Neural progenitor cell (in vitro differentiated cells): ENCODE measurements around the gene HRCT1.

ENCODE experiments used
- EZH2 ChIP-seq: fragments of 200-600 bp; sonication (generic); IDR thresholded peaks from 2 replicates; pipeline ENCODE4 v1.6.1; 2017; ENCODE audit warnings: antibody characterized with exemption, mild to moderate bottlenecking, moderate library complexity
- TF ChIP-seq, protein P1 (sequence below): fragments of 200-600 bp; sonication (generic); IDR thresholded peaks from 2 replicates; pipeline ENCODE4 v1.5.1; 2017; ENCODE audit warnings: antibody characterized with exemption, mild to moderate bottlenecking

DNA sequence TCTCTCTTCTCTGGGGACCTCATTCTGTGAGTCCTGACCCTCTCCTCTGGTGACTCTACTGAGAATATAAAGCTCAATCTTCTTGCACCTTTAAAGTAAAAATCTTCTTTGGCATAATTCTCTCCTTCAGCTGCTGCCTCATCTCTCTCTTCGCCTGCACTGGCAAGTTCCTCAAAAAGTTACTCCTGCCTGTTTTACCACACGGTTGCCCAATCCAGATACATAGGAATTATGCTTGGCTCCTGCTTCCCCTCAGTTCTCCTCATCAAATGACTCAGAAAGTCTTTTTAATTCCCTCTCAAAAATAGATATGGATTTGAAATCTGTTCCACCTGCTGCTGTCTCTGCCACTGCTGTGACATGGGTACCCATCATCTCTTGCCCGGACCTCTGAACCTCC is 14.4 kb upstream of the HRCT1 start:
- TF ChIP-seq, protein P1, sequence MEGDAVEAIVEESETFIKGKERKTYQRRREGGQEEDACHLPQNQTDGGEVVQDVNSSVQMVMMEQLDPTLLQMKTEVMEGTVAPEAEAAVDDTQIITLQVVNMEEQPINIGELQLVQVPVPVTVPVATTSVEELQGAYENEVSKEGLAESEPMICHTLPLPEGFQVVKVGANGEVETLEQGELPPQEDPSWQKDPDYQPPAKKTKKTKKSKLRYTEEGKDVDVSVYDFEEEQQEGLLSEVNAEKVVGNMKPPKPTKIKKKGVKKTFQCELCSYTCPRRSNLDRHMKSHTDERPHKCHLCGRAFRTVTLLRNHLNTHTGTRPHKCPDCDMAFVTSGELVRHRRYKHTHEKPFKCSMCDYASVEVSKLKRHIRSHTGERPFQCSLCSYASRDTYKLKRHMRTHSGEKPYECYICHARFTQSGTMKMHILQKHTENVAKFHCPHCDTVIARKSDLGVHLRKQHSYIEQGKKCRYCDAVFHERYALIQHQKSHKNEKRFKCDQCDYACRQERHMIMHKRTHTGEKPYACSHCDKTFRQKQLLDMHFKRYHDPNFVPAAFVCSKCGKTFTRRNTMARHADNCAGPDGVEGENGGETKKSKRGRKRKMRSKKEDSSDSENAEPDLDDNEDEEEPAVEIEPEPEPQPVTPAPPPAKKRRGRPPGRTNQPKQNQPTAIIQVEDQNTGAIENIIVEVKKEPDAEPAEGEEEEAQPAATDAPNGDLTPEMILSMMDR, result no peak
- TF ChIP-seq EZH2, result no peak
